GM12872 (cell line): ENCODE measurements around the gene NHERF2.

ENCODE experiments used
- TF ChIP-seq, protein P1 (sequence below): IDR thresholded peaks from 3 replicates; pipeline ENCODE4 v1.5.1; 2011; ENCODE audit warnings: low read depth, mild to moderate bottlenecking, low read length, moderate library complexity; ENCODE audit not compliant: insufficient read depth

NHERF2 gene

DNA sequence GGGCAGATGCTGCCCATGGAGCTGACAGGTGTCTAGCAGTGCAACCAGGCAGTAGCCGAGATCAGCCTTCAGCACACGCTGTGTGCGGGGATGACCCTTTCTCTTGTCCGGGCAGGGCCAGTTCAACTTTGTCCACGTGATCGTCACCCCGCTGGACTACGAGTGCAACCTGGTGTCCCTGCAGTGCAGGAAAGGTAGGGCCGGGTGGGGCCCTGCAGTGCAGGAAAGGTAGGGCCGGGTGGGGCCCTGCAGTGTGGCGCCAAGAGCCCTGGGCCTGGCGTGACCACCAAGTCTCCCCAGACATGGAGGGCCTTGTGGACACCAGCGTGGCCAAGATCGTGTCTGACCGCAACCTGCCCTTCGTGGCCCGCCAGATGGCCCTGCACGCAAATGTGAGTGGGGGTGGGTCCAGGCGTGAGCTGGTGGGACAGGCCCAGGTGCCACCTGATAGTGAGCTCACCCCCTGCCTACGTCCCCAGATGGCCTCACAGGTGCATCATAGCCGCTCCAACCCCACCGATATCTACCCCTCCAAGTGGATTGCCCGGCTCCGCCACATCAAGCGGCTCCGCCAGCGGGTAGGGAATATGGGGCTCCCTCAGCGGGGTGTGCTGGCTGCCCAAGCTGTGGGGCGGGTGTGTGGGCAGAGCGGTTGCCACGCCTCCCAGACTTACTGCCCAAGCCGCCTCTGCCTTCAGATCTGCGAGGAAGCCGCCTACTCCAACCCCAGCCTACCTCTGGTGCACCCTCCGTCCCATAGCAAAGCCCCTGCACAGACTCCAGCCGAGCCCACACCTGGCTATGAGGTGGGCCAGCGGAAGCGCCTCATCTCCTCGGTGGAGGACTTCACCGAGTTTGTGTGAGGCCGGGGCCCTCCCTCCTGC lies 61.3 kb downstream of the NHERF2 start:
- TF ChIP-seq, protein P1, sequence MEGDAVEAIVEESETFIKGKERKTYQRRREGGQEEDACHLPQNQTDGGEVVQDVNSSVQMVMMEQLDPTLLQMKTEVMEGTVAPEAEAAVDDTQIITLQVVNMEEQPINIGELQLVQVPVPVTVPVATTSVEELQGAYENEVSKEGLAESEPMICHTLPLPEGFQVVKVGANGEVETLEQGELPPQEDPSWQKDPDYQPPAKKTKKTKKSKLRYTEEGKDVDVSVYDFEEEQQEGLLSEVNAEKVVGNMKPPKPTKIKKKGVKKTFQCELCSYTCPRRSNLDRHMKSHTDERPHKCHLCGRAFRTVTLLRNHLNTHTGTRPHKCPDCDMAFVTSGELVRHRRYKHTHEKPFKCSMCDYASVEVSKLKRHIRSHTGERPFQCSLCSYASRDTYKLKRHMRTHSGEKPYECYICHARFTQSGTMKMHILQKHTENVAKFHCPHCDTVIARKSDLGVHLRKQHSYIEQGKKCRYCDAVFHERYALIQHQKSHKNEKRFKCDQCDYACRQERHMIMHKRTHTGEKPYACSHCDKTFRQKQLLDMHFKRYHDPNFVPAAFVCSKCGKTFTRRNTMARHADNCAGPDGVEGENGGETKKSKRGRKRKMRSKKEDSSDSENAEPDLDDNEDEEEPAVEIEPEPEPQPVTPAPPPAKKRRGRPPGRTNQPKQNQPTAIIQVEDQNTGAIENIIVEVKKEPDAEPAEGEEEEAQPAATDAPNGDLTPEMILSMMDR: no peak
